GM12878 (cell line): Measurements from ENCODE around the gene HS3ST5.

Source experiments
- MTA2 ChIP-seq: fragments of 450-650 bp; IDR thresholded peaks from 2 replicates; pipeline ENCODE4 v1.6.1; 2016; ENCODE audit warnings: low read depth, mild to moderate bottlenecking, moderate library complexity
- POLR2AphosphoS2 ChIP-seq: IDR thresholded peaks from 2 replicates; pipeline ENCODE4 v1.6.1; 2011; ENCODE audit warnings: low read depth, mild to moderate bottlenecking, low read length, improper control_type of control experiment, moderate library complexity

DNA sequence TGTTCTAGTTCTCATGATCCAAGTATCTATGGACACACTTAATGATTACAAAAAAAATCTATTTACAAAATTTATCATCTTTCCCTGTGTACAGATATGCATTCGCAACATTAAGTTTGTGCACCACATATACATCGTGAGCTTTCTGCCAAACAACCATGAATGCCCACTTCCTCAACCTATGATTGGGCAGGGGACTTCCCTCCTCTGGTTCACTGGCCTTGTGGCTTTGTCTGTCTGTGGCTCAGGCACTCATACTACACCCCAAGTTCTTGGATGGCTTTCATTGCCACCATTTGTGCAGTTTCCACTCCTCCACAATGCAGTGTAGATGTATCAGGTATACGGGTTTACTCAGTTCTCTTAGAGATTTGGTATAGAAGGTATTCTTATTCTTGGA is 74.9 kb downstream of the HS3ST5 start:
- TF ChIP-seq MTA2 (no peak), POLR2AphosphoS2 (no peak)
